GM18502 (cell line): ENCODE results near the gene THRA.

ENCODE experiments used
- ATAC-seq: cut with Tn5 transposase; IDR thresholded peaks from one replicate; pipeline ENCODE4 v1.9.1; 2021; ENCODE audit warnings: mild to moderate bottlenecking; ENCODE audit not compliant: unreplicated experiment, poor library complexity

THRA gene

GRCh38 chr17:40063901-40064531, 1.3 kb downstream of the THRA start:
- ATAC-seq = no peak

DNA sequence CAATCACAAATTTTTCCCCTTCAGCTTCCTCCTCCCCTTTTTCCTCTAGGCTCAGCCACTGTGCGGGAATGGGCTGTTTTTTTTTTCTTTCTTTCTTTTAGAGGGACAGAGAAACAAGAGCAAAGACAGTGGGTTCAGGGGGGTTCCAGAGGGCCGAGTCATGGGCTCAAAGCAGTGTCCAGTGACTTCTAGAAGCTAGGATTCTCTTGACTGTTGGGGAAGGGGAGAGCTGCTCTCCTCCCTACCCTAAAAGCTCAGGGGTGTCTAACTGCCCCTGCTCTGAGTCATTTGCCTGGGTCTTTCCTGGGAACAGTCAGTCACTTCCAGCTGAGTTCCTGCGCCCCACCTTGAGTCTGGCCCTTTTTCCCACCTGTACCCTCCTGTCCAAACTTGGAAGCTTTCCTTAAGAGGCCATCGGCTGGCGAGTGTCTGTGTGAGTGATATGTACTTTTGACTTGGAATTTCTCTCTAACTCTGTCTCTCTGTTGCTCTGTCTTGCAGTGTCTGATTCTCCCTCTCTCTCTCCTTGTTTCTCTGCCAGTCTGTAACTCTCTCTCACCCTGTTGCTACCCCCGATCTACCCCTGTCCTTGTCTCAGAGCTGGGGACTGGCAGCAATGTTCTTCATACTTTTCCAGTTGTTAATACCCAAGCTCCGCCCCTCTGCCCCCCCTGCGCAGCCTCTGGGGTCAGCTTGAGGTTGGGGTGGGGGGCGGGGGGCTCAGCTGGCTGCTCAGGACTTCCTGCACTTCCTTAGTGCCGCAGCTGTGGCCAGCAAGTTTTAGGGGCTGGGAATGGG, 2.4 kb downstream of the THRA start:
- ATAC-seq = no peak

DNA sequence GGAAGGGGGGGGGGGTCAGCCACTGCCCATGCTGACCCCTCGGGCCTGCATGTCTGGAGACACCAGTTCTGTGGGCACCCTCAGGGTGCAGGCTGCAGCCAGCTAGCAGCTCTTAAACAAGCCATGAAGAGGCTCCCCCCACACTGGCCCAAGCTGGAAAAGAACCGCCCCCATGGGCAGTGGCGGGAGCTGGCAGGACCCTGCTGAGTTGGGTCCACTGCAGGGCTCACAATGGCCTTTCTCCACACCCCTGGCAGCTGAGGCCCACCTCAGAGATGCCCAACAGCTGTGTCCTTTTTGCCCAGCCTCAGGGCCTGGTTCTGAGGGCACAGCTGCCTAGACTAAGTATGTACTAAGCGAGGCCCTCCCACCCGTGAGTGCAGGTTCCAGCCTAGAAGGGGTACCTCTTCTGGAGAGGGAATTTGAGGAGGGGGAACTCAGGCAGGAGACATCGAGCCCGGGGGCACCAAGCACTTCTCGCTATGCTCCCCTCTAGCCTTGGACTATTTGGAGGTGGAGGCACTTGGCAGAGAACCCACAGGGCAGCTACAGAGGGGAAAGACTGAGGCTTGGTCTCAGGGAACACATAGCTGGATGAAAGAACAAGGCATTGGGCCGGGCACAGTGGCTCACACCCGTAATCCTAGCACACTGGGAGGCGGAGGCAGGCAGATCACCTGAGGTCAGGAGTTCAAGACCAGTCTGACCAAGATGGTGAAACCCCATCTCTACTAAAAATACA, 3.2 kb downstream of the THRA start:
- no peak for ATAC-seq

GRCh38 chr17:40067710-40068109, 4.9 kb downstream of the THRA start:
- no peak for ATAC-seq

GRCh38 chr17:40068129-40068581, 5.4 kb downstream of the THRA start:
- ATAC-seq = no peak

DNA sequence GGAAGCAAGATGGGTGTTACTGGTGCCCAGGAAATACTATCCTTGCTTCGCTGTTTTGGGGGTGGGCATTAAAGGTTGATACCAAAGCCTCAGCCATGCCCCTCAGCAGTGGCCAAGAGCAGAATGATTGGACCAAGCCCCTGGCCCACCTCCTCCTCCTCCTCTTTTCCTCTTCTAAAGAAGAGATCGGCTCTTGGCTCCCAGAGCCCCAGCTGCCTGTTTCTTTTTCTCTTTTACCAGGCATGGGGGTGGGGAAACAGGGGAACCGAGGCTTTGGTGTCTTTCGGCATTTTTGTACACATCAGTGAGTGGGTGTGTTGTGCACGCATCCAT, 5.8 kb downstream of the THRA start:
- ATAC-seq = no peak

- ATAC-seq = no peak
Measured at GRCh38 chr17:40068917-40069750, 6.4 kb downstream of the THRA start.

DNA sequence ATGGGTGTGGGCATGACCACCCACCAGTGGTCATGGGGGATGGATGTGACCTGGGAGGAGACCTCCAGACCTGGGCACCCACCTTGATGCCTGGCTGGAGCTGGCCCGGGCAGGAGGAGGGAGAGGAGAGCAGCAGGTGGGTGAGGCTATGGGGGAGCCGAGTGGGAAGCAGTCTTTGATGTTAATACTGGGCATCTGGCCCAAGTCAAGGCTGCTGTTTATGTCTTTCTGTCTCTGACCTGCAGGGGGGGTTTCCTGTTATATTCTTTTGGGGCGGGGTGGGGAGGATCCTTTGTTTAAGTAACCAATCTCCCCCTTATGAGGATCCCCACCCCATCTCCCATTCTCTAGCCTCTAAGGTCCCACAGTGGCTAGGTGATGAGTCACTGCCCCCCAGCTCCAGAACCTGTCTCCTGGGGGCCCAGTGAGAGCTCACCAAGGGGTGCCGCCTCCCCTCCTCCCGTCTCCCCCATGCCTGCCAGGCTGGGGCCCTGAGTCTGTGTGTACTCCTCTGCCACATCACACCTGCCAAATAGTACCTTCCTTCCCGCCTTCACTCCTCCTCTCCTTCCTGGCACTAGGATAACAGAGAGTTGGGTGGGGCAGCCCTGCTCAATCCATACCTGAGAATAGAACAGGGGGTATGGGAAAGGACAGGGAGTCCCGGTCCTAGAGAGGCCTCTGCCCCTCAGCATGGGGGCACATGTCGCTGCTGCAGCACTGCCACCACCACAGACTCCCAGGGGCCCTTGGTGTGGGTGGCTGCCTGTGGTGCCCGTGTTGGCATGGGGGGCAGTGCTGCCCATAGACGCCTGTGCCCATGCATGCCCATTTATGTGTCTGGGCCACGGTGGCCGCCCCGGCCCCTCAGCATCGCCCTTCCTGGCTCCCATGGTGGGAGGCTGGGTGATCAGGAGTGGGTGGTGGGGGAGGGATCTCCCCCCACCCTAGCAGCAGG, 7.3 kb downstream of the THRA start:
- no peak for ATAC-seq

DNA sequence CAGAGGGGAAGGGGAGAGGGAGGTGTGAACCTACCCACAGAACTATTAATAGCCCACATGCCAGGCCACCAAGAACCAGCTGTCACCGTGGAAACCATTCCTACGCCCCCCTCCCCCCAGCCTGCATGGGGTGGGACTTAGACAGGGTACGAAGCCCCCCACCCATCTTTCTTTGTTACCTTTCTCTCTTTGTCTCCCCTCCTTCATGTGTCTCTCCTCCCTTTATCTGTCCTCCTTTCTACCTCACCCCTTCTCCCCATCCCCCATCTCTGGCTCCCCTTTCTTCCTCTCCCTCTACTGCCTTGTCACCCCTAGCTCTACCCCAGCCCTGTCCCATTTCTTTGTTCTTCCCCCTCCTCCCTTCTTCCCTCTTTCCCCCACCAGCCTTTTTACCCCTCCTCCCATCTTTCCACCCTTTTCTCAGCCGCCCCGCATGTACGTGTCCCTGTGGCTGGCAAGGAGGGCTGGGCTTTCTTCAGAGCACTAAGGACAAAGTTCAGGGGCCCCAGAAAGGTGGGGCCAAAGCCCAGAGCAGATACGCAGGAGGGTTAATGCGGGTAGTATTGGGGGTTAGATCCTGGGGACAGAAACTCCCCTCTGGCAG, 8.0 kb downstream of the THRA start:
- ATAC-seq = no peak

GRCh38 chr17:40071313-40072039, 8.7 kb downstream of the THRA start:
- ATAC-seq = no peak

DNA sequence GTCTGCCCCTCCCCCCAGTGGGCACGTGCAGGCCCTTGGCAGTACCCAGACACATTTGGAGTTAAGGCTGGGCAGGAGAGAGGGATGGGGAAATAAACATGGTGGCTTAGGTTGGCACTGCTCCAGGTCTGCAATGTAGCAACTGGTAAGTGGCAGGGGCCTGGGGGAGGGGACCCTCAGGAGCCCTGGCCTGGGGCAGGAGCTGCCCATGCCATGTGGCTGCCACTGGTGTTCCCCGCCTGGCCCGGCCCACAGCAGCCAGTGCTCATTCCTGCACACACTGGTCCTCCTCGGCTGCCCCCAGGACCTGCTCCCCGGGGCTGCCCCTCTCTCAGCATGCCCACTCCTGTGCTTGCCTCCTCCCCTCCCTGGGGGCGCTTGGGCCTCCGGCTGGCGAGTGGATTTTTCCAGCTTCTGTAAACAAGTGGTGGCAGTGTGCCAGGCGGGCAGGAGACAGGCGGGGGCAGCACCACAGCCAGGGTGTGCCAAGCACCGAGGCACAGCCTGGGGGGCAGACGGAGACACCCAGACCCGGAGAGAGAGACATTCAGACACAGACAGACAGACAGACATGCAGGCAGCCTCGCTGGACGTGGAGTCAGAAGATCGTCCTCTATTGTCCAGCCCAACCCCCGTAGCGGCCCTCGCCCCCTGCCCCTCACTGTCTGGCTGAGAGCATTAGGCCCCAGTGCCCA, 9.4 kb downstream of the THRA start:
- no peak for ATAC-seq

DNA sequence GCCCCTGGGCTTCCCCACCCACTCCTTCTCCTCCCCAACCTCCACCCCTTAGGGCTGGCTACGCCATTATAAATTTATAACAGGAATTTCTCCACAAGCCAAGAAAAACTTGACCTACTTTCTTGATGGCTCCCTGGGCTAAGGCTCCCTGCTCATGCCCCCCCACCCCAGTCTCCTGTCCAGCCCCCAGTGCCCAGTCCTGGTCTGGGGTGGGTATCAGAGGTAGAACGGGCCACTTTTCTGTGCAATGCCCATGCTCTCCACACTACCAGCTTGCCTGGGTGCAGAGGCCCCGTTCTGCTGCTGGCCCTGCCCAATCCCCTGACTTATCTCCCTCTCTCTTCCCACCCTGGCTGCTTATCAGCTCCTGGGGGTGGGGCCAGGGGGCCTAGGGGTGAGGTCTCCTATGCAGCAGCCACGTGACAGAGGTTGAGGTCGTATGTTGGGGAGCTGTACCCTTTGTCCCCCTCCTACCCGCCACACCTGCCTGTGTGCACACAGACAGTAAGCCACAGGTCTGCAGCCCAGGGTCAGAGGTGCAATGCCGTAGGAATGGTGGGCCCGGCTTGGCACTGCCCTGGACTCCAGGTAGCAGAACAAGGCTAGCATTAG, 10.1 kb downstream of the THRA start:
- ATAC-seq = no peak

DNA sequence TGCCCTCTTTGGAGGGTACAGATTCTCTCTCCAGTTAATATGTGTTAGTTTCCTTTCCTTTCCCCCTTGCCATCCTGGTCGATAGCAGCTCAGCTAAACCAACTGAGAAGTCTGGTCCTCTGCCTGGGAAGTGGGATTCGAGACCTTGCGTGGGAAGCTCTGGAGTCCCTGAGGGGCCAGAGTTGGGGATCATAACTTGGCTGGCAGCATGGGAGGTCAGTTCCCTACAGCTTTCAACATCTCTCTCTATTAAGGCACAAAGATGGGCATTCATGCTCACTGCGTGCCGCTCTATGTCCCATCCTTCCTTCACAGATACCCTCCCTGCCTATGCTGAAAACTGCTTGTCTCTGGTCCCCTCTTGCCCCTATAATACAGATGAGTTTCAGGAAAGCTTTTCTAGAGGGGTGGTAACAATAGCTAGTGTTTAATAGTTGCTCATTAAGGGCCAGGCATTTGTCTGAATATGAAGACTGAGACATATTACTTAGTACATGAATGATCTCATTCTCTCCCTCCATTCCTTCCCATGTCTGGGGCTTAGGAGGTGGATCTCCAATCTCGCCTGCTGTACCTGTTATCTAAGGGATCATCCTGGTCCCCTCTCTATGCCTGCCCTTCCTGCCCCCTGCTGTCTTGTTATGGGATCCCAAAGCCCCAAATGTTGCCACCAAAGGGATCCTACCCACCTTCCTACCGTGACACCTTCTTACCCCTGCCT, 10.8 kb downstream of the THRA start:
- no peak for ATAC-seq

GRCh38 chr17:40074175-40074512, 11.4 kb downstream of the THRA start:
- no peak for ATAC-seq

- no peak for ATAC-seq
Measured at GRCh38 chr17:40074871-40075200, 12.1 kb downstream of the THRA start.

DNA sequence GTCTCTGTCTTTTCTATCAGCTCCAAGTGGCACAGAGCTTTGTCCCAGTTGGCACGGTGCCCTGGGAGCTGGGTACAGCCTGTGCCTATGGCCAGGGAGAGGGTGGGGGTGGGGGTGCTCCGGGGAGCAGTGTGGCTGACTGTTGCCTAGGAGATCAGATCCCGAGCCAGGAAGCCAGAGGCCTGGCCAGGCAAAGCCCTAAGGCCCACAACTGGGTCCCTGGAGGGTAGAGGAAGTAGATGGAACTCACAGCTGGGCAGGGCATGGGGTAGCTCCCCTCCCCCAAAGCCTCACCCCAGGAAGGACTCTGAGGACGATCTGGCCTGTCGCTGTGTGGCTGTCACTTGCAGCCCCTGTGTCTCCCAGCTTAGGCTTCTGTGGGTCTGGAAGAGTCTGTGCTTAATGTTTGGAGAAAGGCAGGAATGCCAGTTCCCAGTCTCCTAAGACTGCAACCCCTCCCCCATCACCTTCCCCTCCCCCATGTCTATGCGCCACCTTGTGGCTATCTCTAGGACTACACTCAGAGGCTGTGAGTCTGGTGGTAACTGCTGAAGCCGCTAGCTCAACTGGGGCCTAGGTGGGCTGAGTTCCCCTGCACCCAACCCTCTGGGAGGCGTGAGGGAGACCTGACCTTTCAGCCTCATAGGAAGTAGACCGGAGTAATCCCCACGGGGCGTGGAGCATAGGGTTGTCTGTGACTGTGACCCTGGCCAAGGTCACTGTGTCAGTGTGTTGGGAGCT, 12.6 kb downstream of the THRA start:
- ATAC-seq = no peak
